ENCODE data around the gene RGS3. TPM values are rescaled to one million over a fixed set of nuclear protein-coding genes. Genes with fewer than 3 reads are reported as not detected.
A peak's percentile ranks its signal among the peaks of the same experiment; 100 is the strongest.

Gene RGS3
- total RNA-seq, 2 donors from 2014 or later: 25.7 to 96.9 TPM

DNA sequence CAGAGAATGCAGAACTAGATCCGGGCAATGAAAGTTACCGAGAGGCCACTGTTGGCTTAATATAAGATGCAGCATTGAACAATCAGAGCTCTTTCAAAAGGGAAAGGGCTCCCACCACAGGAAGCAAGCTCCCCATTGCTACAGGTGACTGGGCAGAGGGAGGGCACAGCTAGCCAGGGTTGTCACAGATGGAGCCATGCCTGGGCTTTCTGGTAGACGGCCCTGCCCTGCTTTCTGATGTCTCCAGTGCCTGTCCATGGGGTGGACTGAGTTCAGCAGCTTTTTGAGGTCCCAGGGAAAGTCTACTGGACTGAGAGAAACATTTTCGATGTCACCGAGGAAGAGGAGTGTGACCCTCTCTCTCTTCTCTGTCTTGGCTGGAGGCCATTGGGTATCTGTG is 14.1 kb downstream of the RGS3 start:
- no peak for TF ChIP-seq POLR2A (IDR thresholded peaks at IDR 0.05)
- TF ChIP-seq, protein P1, sequence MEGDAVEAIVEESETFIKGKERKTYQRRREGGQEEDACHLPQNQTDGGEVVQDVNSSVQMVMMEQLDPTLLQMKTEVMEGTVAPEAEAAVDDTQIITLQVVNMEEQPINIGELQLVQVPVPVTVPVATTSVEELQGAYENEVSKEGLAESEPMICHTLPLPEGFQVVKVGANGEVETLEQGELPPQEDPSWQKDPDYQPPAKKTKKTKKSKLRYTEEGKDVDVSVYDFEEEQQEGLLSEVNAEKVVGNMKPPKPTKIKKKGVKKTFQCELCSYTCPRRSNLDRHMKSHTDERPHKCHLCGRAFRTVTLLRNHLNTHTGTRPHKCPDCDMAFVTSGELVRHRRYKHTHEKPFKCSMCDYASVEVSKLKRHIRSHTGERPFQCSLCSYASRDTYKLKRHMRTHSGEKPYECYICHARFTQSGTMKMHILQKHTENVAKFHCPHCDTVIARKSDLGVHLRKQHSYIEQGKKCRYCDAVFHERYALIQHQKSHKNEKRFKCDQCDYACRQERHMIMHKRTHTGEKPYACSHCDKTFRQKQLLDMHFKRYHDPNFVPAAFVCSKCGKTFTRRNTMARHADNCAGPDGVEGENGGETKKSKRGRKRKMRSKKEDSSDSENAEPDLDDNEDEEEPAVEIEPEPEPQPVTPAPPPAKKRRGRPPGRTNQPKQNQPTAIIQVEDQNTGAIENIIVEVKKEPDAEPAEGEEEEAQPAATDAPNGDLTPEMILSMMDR (IDR thresholded peaks at IDR 0.05): no peak
- 85 to 90% methylated on average over 5 of the region's 5 CpGs for WGBS, 2 donors
- no peaks in the 10 kb centered on the region for H3K9me3 ChIP-seq
- peaks cover 20% of the 10 kb centered on the region for H3K4me1 ChIP-seq
- no peaks in the 10 kb centered on the region for H3K36me3 ChIP-seq (replicated peaks in 1 of 2; ENCODE audit: insufficient read depth in 1 of 2, low read depth in 2 of 2)
- H3K27me3 ChIP-seq: no peaks in the 10 kb centered on the region
- intact Hi-C loops (cut with DNase I): no loop called here
- no peak overlapping the region for H3K4me3 ChIP-seq
- ATAC-seq (no peak), DNase-seq (no peak)
- no peak overlapping the region for H3K27ac ChIP-seq

DNA sequence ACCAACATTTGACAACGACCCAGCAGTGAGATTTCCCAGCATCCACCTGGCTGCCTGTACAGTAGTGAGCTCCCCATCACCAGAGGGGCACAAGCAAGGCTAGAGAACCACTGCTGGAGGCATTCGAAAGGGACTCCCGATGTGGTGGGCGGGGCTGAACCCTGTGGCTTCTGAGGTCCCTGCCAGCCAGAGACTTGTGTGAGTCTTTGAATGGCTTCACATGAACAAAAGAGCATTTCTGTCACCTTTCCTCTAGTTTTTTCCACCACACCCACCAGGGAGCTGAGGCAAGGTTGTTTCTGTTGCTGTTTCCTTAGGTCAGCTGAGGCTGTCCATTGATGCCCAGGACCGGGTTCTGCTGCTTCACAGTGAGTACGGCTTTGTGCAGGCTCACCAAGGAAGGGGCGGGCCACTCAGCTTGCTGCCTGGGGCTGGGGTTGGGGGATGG is 15.7 kb downstream of the RGS3 start:
- TF ChIP-seq, protein P1 (IDR thresholded peaks at IDR 0.05): no peak
- no peak for TF ChIP-seq POLR2A (IDR thresholded peaks at IDR 0.05)
- H3K27me3 ChIP-seq: no peaks in the 10 kb centered on the region
- H3K4me3 ChIP-seq: no peak overlapping the region
- H3K27ac ChIP-seq: no peak overlapping the region
- 82 to 86% methylated on average over 7 of the region's 7 CpGs for WGBS, 2 donors
- DNase-seq (no peak), ATAC-seq (no peak)
- no peaks in the 10 kb centered on the region for H3K9me3 ChIP-seq
- H3K4me1 ChIP-seq: peaks cover 32% of the 10 kb centered on the region
- intact Hi-C loops (cut with DNase I): no loop called here
- H3K36me3 ChIP-seq (replicated peaks in 1 of 2; ENCODE audit: insufficient read depth in 1 of 2, low read depth in 2 of 2): no peaks in the 10 kb centered on the region

DNA sequence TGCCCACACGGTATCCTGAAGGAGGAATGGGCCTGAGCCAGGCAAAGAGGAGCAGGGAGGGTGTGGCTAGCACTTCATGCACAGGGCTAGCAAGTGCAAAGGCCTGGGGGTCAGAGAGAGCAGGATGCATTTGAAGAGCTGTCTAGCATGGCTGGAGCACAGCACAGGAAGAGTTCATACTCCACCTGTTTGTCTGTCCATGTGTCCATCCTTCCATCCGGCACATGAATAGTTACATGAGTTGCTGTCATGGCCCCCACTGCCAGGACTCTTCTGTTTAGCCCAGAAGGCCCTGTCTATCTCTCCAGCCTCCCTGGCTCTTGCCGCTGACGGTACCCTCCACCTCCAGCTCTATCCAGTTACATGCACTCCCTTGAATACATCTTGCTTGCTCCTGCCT is 17.1 kb downstream of the RGS3 start:
- 96 to 98% methylated on average over 4 of the region's 4 CpGs for WGBS, 2 donors
- Histone ChIP-seq H3K9me3 (no peaks in the 10 kb centered on the region), H3K27me3 (no peaks in the 10 kb centered on the region), H3K4me1 (peaks cover 46% of the 10 kb centered on the region), H3K4me3 (no peak overlapping the region), H3K36me3 (replicated peaks in 1 of 2; ENCODE audit: insufficient read depth in 1 of 2, low read depth in 2 of 2) (no peaks in the 10 kb centered on the region), H3K27ac (peak overlapping the region in 1 of 4 donors; percentile 30)
- peak in 1 of 4 donors; percentile 3 for DNase-seq
- ATAC-seq: no peak
- no peak for TF ChIP-seq POLR2A (IDR thresholded peaks at IDR 0.05)
- TF ChIP-seq, protein P1 (IDR thresholded peaks at IDR 0.05): no peak
- intact Hi-C loops (cut with DNase I): no loop called here

DNA sequence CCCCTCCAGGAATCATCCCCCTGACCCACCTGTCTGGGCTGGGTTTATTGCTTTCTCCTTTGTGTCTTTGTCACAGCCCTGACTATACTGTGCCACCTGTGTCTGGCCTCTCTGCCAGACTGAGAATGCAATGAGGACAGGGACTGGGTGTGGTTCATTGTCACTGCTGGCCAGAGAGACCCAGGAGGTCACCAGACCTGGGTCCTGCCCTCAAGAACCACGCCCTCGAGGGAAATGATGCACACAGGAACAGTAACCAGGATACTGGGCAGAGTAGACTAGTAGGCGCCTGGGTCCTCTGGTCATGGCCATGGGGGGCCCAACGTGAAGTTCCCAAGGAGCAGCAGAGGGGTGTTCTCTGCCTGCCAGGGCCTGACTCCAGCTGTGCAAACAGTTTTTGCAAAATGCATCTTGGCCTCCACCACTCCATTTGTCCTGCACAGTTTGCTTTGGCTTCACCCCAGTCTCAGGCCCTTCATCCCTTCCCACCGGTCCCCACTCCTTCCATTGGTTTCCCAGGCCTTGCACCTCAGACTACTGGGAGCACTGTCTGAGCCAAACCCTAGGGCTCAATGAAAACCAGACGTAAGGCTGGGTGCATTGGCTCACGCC is 17.8 kb downstream of the RGS3 start:
- Histone ChIP-seq H3K27ac (peak overlapping the region in 2 of 4 donors; percentile 29 to 30), H3K4me1 (peaks cover 46% of the 10 kb centered on the region), H3K4me3 (no peak overlapping the region), H3K36me3 (replicated peaks in 1 of 2; ENCODE audit: insufficient read depth in 1 of 2, low read depth in 2 of 2) (no peaks in the 10 kb centered on the region), H3K27me3 (no peaks in the 10 kb centered on the region), H3K9me3 (no peaks in the 10 kb centered on the region)
- no peak for TF ChIP-seq POLR2A (IDR thresholded peaks at IDR 0.05)
- TF ChIP-seq, protein P1 (IDR thresholded peaks at IDR 0.05): no peak
- ATAC-seq (peak; percentile 23), DNase-seq (peak; percentile 33 to 73 (median 70))
- 42 to 50% methylated on average over 5 to 7 of the region's 7 CpGs for WGBS, 2 donors
- intact Hi-C loops (cut with DNase I): no loop called here

DNA sequence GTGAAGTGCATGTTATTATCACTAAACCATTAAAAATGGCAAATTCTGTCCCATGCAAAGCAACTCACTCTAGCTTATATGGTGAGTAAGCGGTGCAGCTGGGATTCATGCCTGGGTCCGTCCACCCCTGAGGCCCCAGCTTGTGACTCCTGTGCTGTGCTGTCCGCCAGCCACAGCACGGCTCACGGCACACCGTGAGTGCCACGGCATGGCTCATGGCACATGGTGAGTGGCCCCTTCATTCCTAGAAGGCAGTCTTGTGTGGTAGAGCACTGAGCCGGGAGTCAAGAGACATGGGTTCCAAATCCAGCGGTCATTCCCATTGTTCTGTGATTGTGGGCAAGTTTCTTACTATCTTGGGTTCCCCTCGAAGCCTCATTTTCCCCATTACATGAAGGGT is 18.8 kb downstream of the RGS3 start:
- Histone ChIP-seq H3K27me3 (no peaks in the 10 kb centered on the region), H3K9me3 (no peaks in the 10 kb centered on the region), H3K4me3 (no peak overlapping the region), H3K4me1 (peaks cover 35% of the 10 kb centered on the region), H3K27ac (no peak overlapping the region), H3K36me3 (replicated peaks in 1 of 2; ENCODE audit: insufficient read depth in 1 of 2, low read depth in 2 of 2) (no peaks in the 10 kb centered on the region)
- DNase-seq (peak in 1 of 4 donors; percentile 3), ATAC-seq (no peak)
- WGBS, 2 donors: 94% methylated on average over 4 to 10 of the region's 10 CpGs
- intact Hi-C loops (cut with DNase I): no loop called here
- TF ChIP-seq, protein P1 (IDR thresholded peaks at IDR 0.05): no peak
- TF ChIP-seq POLR2A (IDR thresholded peaks at IDR 0.05): no peak
